AG20443 (cell line): ENCODE data around the gene DUSP10.

Experiments used
- DNase-seq: peaks from one replicate; pipeline ENCODE4 v3.0.0; 2012; ENCODE audit warnings: low spot score, mixed read lengths

Gene DUSP10

GRCh38 chr1:221762121-221762520 is 20.2 kb upstream of the DUSP10 start:
- no peak for DNase-seq

- no peak for DNase-seq
Observed at GRCh38 chr1:221761354-221762002, 19.6 kb upstream of the DUSP10 start.

DNA sequence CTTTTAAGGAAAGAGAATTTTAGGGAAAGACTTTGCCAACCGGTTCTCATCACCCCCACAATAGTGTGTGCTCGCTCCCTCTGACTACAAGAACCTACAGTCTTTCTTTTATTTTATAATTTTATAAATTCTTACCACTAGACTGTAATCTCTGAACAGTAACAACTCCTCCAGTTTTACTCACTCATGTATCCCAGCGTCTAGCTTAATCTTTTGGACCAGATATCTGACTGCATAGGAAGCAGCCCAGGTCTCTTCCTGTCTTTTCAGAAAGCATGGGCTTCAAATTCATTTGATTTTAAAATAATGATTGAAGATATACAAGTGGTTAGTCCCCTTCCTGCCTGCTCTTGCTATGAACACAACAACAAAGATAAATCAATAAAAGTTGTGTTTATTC is 19.0 kb upstream of the DUSP10 start:
- DNase-seq, result no peak

GRCh38 chr1:221759436-221759835 is 17.5 kb upstream of the DUSP10 start:
- DNase-seq, result no peak

DNA sequence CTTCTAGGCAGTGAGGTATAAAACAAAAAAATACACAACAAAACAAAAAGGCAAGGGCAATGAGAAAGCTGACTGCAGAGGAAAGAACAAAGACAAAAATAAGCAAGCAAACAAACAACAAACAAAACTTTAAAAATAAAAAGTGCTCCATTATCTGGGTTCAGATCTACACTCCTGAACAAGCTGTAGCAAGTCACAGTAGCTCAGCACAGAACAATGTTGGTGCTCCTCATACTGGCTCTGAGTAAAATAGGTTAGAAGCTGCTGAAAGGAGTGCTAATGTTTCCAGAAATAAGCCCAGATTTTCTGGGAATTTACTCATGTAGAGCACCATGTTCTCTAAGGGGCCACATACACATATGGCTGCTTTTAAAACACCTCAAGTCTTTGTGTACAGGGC is 16.6 kb upstream of the DUSP10 start:
- DNase-seq, result no peak

DNA sequence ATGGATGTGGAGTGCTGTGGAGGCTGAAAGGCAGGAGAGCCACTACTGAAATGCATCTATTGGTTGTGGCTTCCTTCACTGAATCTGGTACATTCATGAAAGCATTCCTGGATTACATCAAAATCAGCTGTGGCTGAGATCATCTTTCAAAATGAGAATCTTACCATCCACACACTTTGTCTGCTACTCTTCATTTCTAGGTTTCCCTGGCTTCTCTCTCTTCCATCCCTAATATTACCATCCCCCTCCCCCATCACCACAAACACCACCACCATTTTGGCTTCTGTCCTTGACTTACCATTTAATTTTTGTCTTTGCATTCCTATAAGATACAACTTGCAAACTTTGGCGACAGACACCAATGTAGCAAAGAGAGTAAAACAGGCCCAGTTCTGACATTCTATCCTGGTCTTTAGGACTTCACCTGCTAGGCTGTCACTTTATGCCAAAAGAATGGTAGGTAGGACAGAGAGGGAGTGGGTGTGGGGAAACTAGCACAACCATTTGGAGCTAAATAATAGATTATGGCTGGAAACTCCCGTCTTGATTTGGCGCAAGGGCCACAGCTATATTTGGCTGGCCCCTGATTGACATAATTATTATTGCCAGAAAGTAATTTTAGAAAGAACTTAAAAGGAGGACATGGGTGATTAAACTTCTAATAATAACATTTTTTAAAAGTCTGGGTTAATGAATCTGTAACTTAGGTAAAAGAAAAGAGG is 15.1 kb upstream of the DUSP10 start:
- DNase-seq, result peak; percentile 30

DNA sequence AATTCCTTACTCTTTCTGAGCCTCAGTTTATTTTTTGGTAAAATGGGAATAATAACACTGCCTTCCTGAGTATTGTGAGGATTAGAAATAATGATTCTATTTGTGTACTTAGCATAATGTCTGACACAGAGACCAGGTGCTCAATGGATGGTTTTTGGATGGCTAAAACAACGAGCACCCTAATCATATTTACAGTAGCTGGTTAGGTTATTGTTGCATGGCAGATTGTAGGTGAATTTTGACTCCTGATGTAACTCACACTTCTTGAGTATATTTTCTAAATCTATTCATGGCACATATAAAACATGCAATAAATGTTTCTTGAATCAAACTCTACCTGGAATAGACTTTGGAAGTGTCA is 11.9 kb upstream of the DUSP10 start:
- DNase-seq, result no peak

GRCh38 chr1:221751226-221751887 is 9.5 kb upstream of the DUSP10 start:
- DNase-seq, result no peak

DNA sequence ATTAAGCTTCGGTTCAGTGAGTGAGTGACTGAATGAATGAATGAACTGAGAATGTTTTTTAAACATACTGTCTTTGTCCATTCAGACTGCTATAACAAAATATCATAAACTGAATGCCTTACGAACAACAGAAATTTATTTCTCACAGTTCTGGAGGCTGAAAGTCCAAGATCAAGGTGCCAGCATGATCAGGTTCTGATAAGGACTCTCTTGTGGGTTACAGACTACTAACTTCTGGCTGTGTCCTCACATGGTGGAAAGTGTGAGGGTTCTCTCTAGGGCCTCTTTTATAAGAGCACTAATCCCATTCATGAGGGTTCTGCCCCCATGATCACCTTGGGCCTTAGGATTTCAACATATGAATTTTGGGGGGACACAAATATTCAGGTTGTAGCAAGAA is 7.1 kb upstream of the DUSP10 start:
- DNase-seq, result no peak

- DNase-seq, result no peak
Observed at GRCh38 chr1:221747839-221748238, 6.0 kb upstream of the DUSP10 start.

GRCh38 chr1:221743416-221744208 is 1.7 kb upstream of the DUSP10 start:
- DNase-seq, result no peak

DNA sequence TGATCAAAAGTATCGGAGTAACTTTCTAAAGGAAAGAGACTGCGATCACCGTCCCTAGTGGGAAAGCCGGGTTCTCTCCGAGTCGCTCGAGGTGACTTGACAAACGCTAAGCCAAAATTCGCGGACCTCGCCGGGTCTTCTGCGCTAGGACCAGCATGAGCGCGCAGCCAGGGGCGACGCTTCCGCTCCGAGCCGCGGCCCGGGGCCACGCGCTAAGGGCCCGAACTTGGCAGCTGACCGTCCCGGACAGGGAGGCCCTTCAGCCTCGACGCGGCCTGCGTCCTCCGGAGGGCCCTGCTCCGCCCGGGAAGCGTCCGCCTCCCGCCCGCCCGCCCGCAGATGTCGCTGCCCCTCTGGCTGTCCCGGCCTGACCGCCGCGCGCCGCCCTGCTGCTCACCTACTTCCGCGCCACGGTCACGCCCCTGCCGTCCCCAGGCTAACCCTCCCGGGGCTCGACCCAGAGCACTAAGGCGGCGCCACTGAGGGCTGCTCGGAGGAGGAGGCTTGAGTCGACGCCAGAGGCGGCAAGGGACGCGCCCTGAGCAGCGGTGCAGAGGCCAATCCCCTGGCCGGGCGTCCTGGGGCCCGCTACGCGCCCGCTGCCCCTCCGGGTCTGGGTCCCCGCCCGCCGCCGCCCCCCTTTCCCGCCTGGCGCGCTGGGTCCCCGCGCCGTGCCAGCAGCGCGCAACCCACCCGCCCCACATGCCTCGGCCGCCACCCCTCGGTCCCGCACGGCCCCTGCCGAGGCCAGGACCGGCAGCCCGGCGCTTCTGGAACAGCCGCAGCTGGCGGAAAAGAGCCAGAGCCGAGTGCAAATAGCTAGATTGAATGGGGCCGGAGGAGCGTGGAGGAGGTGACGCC is 896 bp upstream of the DUSP10 start:
- peak; percentile 84 for DNase-seq

DNA sequence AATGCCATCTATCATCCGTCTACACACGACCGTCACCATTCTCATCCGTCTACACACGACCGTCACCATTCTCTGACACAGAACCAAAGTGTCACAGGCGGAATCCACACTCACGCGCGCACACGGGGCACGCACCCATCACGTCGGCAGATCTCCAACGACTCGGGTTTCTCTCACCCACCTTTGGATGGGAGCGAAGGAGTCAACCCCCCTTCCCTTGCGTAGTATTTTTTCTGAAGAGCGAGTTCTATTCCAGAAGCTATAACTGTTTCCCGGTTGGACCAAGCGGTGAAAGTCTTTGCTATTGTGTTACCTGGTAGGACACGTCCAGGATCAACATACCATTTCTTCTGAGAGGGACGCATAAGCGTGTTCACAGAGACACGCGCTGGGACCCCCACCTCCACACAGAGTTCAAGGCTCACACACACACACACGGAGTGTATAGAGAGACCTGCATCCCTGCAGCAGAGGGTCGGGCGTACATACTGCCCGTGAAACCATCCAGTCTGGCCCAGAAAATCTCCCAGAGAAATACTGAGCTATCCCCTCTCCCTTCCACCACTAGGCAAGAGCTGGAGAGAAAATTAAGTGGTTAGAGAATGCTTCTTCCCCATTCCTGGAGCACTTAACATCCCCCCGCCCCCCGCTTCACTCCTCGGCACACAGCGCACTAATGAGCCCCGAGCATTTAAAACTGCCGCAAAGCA is 741 bp downstream of the DUSP10 start:
- DNase-seq, result peak; percentile 50

DNA sequence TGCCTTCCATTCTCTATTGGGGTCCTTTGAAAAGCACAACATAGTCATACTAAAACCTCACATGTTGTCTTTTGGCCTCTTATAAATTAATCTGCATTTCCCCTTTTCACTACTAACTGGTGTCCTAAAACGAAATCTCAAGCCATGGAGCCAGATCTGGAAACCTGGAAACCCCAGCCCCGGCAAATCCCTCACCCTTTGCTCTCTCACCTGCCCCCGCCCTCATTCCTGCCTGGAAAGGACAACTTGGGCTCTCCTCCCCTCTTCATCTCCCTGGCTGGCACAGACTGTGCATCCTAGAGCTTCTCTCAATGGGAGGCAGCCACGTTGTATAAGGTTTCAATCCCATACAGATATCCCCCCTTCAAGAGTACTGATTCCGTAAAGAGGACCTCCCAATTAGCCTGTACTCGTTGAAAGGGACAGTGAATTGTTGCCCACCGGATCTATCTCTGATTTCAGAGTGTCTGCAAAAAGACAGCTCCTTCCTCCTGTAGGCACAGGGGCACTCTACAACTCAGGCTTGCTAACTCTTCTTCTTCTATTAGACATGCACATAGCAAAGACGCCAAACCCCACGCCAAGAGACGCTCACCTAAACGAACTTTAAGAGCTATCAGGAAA is 1.4 kb downstream of the DUSP10 start:
- DNase-seq, result peak; percentile 15

- no peak for DNase-seq
Observed at GRCh38 chr1:221739677-221740025, 2.2 kb downstream of the DUSP10 start.

- DNase-seq, result no peak
Observed at GRCh38 chr1:221739018-221739676, 2.7 kb downstream of the DUSP10 start.

- DNase-seq, result no peak
Observed at GRCh38 chr1:221736714-221737113, 5.2 kb downstream of the DUSP10 start.

DNA sequence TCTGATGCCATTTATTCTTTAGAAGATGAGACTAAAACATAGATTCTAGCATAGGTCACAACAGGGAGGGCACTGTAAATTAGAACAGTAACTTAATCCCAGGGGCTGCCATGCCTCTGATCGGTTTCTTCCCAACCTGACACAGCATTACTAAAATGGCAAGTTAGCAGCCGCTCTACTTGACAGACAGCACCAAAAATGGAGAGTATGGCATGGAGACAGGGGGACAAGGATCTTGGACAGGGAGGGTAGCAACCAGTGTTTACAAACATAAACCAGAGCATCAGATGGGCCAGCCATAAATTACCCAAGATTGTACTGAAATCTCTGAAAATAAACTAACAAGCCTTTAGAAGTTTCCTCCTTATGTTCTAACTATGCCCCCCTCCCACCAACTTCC is 5.9 kb downstream of the DUSP10 start:
- no peak for DNase-seq

- DNase-seq, result no peak
Observed at GRCh38 chr1:221734187-221734586, 7.7 kb downstream of the DUSP10 start.

DNA sequence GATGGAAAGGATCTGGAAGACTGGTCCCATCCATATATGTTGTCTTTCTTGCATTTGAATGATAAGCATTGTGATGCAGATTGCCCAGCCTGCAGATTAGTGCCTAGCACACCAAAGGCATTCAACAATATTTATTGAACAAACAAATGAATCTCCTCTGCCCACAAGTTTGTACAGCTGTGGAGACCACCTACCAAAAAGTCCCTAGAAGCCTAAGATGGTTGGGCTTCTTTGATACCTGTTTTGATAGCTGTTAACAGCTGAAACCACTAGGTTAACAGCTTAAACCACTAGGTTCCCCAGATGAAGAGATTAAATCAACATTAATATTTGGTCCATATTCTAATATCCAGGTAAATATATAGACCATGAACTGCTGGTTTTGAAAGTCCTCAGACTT is 9.8 kb downstream of the DUSP10 start:
- DNase-seq, result no peak
